NOMO-1 treated with dmso at 0.1 percent for 144 hours (cell line): Measurements from ENCODE around the gene PRKCB.
"Not testable (repeated sequence)": the region's sequence is repeated elsewhere in the genome, so short reads cannot be mapped to it uniquely, and the experiment has no call there.

ENCODE experiments used
- DNase-seq: peaks from one replicate; lab custom pipeline; 2025; ENCODE audit not compliant: unreplicated experiment; lab: John Stamatoyannopoulos, UW

Gene PRKCB

DNA sequence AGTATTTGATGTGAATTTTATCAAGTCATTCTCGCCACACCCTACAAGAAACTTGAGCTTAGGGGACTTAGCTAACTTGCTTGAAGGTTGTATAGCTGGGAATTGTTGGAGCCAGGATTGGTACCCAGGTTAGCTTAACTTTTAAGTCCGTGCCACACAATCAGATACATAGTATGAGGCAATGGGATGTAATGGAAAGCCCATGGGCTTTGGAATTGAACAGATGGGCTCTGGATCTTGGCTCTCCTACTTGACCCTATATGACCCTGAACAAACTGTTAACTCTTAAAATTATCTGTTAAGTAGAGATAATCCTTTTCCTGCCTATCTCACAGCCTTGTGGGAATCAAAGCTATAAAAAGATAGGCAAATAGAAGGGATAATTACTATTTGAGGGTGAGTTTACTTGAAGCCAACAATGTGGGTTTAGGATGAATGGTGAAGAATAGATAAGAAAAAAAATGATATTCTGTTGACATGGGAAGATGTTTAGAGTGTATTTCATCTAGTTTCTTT is 368.4 kb downstream of the PRKCB start:
- DNase-seq, result no peak

DNA sequence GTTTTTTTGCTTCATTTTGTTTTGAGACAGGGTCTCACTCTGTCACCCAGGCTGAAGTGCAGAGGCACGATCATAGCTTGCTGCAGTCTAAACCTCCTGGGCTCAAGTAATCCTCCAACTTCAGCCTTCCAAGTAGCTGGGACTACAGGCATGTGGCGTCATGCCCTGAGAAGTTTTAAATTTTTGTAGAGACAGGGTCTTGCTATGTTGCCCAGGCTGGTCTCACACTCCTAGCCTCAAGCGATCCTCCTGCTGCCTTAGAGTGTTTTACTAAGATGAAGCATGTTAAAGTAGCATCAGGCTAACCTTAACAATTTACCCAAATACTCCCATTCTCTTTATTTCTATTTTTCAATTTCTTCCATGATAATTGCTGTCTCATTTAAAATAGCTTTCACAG is 371.1 kb downstream of the PRKCB start:
- no peak for DNase-seq

DNA sequence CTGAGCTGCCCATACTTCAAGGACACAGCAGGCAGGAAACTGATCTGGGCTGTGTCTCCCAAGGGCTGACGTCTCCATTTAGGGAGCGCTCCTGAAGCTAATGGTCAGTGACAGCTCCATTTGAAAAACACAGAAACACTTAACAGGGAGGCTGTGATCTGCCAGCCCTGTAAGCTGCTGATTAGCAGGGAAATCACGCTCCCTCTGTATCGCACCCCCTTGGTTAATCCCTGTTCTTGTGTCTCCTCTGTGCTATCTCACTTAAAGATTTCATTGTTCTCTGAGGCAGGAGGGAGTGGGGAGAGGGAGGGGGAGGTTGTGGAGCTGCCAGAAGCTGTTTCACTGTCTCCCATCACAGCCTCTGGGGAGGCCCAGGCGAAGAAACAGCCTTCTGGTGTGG is 372.9 kb downstream of the PRKCB start:
- no peak for DNase-seq

DNA sequence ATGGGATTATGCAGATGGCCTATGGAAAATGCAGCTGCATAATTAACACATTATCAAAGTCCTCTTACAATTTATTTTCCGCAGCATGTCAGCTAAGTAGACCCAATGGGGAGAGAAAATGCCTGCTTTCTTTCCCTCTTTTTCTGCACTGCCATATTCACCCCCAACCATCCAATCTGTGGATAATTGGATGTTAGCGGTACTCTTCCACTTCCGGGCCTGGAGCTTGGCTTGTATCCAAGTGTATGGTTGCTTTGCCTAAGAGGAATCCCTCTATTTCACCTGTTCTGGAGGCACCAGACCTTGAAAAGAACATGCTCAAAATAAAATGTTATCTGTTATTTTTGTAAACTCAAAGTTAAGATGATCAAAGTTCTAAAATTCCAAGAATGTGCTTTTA is 379.2 kb downstream of the PRKCB start:
- DNase-seq, result no peak

DNA sequence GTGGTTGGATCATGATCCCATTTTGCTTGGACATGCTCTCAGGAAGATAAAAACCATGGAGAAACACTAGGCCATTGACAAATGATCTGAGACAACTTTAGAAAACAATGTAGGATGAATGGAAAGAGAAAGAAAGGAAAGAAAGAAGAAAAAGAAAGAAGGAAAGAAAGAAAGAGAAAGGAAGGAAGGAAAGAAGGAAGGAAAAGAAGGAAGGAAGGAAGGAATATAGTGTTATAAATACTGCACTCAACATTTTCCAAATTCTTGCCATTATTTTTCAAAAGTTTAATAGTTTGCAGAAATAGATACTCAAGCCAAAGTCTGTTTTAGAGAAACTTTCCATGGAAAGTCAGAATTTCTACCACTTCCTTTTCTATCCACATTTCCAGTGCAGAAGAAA is 381.2 kb downstream of the PRKCB start:
- DNase-seq, result no peak

DNA sequence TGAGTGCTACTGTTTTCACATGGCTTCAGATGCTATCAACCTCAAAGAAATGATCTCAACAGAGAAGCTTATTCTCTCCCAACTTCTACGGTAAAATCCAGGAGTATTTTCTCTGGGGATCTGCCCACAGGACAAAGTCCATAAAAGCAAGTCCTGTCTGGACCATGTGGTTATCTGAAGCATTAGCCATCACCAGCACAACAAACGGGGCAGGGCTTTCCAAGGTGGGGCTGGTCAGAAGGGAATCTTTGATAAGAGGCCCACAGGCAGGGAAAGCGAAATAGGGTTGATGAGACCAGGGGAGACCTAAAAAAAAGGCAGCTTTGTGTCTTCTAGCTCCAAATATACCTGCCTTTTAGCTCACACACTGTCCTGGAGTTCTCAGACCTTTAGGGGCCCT is 381.7 kb downstream of the PRKCB start:
- DNase-seq, result no peak

DNA sequence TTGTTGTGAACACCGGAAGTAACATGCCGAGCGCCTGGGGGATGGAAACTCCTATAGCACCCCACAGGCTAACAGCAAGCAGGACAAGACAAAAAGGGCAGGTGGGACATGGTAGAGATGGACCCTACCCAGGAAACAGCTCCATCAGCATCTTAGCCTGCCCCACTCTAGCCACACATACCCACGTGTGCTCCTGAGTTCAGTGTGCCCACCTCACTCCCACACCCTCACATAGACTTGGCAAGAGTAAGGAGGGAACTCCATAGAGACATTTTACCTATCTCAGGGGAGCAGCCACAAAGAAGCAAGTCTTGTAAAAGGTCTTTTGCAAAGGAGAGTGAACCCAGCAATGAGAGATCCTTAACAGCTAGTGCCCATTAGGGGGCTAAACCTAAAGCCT is 382.5 kb downstream of the PRKCB start:
- DNase-seq, result no peak

DNA sequence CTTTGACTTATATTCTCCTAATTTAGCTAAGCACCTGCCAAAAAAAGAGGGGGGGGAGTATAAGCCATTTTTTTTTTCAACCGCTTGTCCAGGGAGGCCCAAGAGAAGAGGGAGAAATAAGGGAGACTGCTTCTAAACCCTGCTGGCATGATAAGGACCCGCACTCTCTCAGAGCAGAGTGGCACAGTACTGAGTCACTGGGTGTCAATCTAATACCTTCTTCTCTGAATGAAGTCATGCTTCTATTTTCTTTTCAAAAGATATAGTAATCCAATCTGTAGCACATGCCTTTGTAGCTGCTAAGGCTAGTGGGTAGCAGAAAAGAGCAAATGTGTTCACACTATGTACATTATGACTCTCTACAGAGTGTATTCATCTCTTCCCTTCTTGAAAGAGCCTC is 385.4 kb downstream of the PRKCB start:
- DNase-seq, result no peak

DNA sequence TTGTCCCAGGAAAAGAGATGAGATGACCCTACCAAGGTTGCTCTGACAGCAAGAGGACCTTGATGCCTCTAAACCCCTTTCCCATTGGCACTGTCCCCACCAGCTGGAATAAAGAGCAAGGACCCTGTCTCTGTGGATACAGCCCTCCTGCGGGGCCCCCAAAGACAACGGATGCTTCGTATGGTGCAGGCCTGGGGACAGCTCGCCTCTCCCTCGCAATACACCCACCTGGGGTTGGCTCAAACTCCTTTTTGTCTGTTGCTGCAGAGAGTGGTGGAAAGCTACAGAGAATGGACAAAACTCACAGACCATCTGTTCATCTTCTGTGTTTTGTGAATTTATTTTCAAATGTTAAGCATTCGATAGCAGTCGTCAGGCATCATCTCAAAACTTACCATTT is 392.7 kb downstream of the PRKCB start:
- DNase-seq, result no peak

DNA sequence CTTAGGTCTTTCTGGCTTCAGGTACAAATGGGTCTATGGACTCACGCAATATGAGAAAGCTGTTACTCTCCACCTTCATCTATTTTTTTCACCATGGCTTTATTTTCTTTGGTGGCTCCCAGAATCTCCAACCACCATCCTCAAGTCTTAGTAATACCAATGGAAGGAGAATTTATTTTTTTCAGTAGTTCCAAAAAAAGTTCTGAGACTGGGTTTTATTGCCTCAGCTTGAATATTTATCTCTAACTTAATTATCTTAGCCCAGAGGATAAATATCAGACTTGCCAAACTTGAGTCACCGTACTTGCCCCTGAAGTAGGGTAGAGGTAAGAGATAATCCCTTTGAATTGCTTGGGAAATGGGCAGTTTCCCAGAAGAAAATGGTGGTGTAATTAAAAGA is 397.2 kb downstream of the PRKCB start:
- DNase-seq, result no peak

DNA sequence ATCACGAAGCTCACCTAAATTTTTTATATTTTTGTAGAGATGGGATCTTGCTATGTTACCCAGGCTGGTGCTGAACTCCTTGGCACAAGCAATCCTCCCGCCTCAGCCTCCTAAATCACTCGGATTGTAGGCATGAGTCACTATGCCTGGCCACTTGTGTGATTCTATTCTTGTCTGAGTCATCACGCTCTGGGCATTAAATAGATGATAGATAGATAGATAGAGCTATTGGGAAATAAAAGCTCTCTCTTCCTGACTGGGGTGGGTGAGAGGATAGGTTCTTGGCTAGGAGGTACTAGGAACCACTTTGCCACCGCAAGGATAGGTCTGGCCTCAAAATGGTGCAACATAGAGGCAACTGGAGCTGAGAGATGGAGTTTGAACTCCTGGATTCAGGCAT is 399.0 kb downstream of the PRKCB start:
- no peak for DNase-seq

DNA sequence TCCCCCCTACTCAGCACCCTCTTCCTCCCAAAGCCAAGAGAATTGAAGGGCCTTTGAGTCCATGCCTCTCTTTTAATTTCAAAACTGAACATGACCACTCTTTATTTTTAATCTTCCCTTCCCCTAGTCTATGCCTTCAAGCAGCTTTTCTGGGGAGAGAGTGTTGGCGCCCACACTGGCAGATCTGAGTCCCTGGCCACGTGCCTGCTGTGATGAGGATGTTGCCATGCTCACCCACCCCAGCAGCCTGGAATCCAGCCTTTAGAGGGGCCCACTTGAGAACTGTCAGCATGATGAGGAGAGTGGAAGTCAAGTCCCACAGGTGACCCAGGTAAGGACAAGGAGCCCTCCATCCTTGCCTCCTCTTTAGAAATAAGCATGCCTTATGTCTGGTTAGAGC is 400.0 kb downstream of the PRKCB start:
- no peak for DNase-seq

DNA sequence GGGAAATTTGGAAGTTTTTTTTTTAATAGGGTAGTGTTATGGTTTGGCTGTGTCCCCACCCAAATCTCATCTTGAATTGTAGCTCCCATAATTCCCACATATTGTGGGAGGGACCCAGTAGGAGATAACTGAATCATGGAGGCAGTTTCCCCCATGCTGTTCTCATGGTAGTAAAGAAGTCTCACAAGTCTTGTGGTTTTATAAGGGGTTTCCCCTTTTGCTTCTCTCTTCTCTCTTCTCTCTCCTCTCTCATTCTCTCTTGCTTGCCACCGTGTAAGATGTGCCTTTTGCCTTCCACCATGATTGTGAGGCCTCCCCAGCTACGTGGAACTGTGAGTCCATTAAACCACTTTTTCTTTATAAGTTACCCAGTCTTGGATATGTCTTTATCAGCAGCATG is 403.1 kb downstream of the PRKCB start:
- not testable (repeated sequence) for DNase-seq

DNA sequence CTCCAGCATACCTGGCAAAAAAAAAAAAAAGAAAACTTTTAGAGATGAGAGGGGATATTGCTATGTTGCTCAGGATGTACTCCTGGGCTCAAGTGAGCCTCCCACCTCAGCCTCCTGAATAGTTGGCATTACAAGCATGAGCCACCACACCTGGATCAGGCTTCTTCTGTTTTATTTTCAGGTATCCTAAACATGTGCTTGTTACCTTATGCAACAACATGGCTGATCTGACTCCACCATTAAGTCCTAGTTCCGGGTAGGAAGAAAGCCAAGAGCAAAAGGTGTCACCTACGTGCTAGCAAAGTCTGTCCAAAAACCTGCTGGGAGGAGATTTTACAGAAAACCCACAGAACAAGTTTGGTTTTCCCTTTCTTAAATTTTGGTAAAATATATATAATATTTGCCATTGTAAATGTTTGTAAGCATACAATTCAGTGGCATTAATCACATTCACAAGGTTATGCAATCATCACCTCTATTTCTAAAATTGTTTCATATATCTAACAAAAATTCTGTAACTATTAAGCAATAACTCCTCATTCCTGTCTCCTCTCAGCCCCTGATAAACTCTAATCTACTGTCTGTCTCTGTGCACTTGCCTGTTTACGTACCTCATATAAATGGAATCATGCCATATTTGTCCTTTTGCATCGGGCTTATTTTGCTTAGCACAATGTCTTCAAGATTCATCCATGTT is 411.3 kb downstream of the PRKCB start:
- DNase-seq, result no peak

DNA sequence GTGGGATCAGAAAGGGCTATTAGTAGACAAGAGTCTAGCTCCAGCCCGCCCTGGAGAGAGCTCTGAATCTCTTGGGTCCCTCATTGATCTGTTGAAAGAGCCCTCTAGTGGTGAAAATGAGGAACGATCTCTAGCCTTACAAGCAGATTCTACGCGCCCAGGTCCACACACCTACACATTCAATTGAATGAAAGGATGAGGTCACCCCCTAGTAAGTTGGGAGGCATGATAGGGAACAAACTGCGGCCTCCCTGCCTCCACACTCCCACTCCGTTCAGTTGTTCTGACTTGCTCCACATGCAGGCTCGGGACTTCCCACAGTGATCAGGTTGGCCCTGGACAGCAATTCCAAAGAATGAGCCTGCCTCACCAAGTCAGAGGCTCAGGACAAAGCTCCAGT is 417.4 kb downstream of the PRKCB start:
- DNase-seq, result no peak

DNA sequence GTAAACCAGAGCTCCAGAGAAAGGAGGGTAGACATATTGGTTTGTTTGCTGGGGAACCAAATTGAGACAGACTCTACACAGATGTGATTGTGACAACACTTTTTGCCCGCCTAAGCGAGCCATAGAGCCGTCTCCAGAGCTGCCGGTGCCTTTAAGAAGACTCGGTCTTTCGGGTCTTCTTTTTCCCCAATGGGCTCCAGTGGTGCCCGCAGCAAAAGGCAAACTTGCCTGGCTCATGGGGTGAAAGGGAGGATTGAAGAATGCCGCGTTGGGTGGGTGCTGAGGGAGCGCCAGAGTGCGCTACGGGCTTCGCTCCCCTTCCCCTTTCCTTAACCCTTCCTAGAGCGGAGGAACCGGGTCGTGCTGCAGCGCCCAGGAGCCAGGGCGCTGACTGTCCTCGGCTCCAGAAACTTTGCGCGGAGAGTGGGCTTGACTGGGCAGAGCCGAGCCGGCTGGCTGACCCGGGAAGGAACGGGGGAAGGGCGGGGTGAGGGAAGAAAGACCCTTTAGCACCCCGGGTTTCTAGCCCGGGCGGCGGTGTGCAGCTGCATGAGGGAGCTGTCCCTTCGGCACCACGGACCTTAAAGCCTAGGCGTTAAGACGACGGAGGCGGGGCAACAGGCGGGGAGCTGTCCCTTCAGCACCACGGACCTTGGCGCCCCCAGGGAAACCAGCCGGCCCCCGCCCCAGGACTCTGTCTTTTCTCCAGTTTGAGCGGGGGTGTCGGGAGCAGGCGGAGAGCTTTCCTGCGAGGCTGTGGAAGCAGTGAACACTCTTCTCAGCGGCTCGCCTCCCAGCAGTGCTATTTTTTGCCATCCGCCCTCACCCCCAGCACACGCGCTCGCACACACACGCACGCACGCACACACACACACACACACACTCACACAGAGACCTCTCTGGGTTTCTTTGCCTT is 419.9 kb downstream of the PRKCB start, which contains the start of gene CACNG3:
TSS of gene CACNG3 (plus strand) at position 880 of the 916 bp plus-strand sequence. CDS start 420 bp downstream, outside the sequence.
- peak; percentile 23 for DNase-seq

DNA sequence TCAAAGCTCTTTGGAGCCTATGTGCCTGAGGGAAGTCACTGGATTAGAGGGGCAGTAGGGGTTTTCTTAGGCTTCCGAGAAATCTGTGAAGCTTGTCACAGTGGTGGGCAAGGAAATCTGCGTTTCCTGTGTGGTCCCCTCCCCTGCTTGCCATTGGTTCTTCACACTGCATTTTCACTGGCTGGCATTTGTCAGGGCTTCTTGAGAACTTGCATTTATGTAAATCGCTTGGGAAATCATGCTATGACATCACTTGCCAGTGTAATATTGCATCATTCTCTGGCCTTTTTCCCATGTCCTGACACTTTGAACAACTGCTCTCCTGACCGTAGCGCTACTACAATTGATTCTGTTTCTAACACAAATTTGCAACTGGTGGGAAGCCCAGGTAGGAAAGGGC is 422.2 kb downstream of the PRKCB start:
- no peak for DNase-seq

DNA sequence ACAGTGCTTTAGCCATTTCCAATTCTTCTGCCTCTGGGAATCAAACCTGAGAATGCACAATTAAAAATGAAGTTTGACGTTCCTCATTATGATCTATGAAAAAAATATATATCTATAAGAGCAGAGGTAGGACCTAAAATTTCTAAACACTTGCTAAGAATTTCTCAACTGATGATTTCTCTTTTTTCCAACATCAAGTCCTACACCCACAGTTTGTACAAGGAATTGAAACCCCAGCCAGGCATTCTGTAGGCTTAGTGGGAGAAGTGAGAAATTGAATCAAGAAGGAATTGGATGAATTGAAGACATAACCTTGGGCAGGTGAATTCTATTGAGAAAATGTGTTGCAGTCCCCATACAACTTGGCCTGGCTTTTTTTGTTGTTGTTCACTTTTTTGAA is 423.0 kb downstream of the PRKCB start:
- no peak for DNase-seq

DNA sequence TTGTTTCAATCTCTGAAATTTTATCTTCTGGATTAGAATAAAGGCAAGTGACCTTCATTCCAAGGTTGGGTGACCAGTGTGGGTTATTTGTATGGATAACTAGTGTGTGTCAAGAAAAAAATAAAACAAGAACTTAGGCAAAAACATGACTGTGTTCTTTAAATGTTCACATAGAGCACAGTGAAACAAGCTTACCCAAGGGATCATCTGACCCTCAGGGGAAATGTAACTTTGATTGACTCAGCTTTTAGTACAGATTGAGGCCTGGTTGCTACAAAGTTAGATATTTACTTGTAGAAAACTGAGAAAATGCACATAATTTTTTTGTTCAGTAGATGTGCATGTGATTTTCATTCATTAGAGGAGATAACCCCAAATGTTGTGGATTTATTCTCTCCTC is 427.0 kb downstream of the PRKCB start:
- no peak for DNase-seq
